Body of pancreas (tissue), 4 donors: ENCODE data around the gene MTG1. TPM values are rescaled to one million over a fixed set of nuclear protein-coding genes. Genes with fewer than 3 reads are reported as not detected.

Experiments
- ATAC-seq: fragments of 150-250 bp; one replicate; pipeline ENCODE4 v1.9.1; 2016
- DNase-seq, 4 donors: peaks; one replicate each; pipeline ENCODE4 v3.0.0-alpha.2; 2019
- H3K27ac ChIP-seq, 4 donors: fragments of 200-600 bp; sonication (generic); 1 replicate in 3 of 4; 2 replicates in 1 of 4; pipeline versions ENCODE4 v1.5.1 to v1.6.1; 2016 to 2019; ENCODE audit warnings: mild to moderate bottlenecking in 1 of 4, mixed read lengths in 1 of 4, moderate library complexity in 1 of 4
- H3K27me3 ChIP-seq, 2 donors: fragments of 200-600 bp; sonication (generic); one replicate each; pipeline ENCODE4 v1.6.0; 2016; ENCODE audit warnings: mild to moderate bottlenecking in 1 of 2
- H3K36me3 ChIP-seq, 2 donors: fragments of 200-600 bp; sonication (generic); replicated peaks in 1 of 2; 2 replicates each; pipeline ENCODE4 v1.5.1; 2016; ENCODE audit warnings: low read depth in 2 of 2; ENCODE audit not compliant: insufficient read depth in 1 of 2
- H3K4me1 ChIP-seq: fragments of 200-600 bp; sonication (generic); one replicate; pipeline ENCODE4 v1.6.0; 2016
- H3K4me3 ChIP-seq, 2 donors: fragments of 200-600 bp; sonication (generic); 1 replicate in 1 of 2; 2 replicates in 1 of 2; pipeline ENCODE4 v1.5.1; 2016 to 2019
- H3K9me3 ChIP-seq, 3 donors: fragments of 200-600 bp; sonication (generic); 1 replicate in 2 of 3; 2 replicates in 1 of 3; pipeline ENCODE4 v1.5.1; 2016
- CTCF ChIP-seq, 7 experiments: fragments of 450-650 bp in 4 of 7; fragments of 200-600 bp in 3 of 7; sonication (generic) in 3 of 7; IDR thresholded peaks; one replicate each; pipeline ENCODE4 v1.5.1; 2016 to 2019; ENCODE audit warnings: antibody characterized with exemption in 7 of 7
- POLR2A ChIP-seq, 3 donors: fragments of 450-650 bp; IDR thresholded peaks; one replicate each; pipeline ENCODE4 v1.6.1; 2016; ENCODE audit warnings: antibody characterized with exemption in 3 of 3, mild to moderate bottlenecking in 2 of 3
- WGBS, 2 donors: methylation state at CpG; one replicate each; pipeline ENCODE4 v1.1.5; 2017; 5-methylcytosine and 5-hydroxymethylcytosine counted together
- intact Hi-C: fragments of 100-400 bp; cut with DNase I; formaldehyde crosslinking; loops from one replicate; pipeline ENCODE4 v1.15.1; 2023
- total RNA-seq, 2 donors: library from RNA; depleted of rRNA; stranded (reverse); fragments of >200 nt; gene quantifications; one replicate each; pipeline ENCODE4 v1.1.0, GENCODE V29; 2016

The MTG1 gene
- total RNA-seq, 2 donors from 2014 or later, result 22.8 to 83.7 TPM

- 72 to 96% methylated on average over 7 to 19 of the region's 41 CpGs for WGBS, 2 donors
- H3K4me3 ChIP-seq, result no peak overlapping the region
- H3K27me3 ChIP-seq, result no peaks in the 10 kb centered on the region
- ATAC-seq, result no peak
- H3K9me3 ChIP-seq, result no peaks in the 10 kb centered on the region
- peaks cover 47% of the 10 kb centered on the region for H3K4me1 ChIP-seq
- peaks cover 0 to 2% of the 10 kb centered on the region in 2 donors for H3K36me3 ChIP-seq
- intact Hi-C loops, result no loop called here
- DNase-seq, result peak; percentile 41 to 70 (median 46)
- TF ChIP-seq POLR2A (IDR thresholded peaks at IDR 0.05) (no peak), CTCF (IDR thresholded peaks at IDR 0.05) (no peak)
- peak overlapping the region in 3 of 4 donors; percentile 64 to 73 (median 66) for H3K27ac ChIP-seq
Measured at GRCh38 chr10:133358162-133358924, 35.6 kb upstream of the MTG1 start.

GRCh38 chr10:133358925-133359310 lies 35.0 kb upstream of the MTG1 start:
- WGBS, 2 donors, result 74 to 82% methylated on average over 5 to 11 of the region's 11 CpGs
- no peak overlapping the region for H3K4me3 ChIP-seq
- no peak for ATAC-seq
- intact Hi-C loops, result no loop called here
- peaks cover 0 to 2% of the 10 kb centered on the region in 2 donors for H3K36me3 ChIP-seq
- peak overlapping the region in 3 of 4 donors; percentile 64 to 73 (median 66) for H3K27ac ChIP-seq
- TF ChIP-seq POLR2A (IDR thresholded peaks at IDR 0.05) (no peak), CTCF (IDR thresholded peaks at IDR 0.05) (no peak)
- no peak for DNase-seq
- no peaks in the 10 kb centered on the region for H3K27me3 ChIP-seq
- no peaks in the 10 kb centered on the region for H3K9me3 ChIP-seq
- peaks cover 47% of the 10 kb centered on the region for H3K4me1 ChIP-seq

GRCh38 chr10:133359554-133359971 lies 34.4 kb upstream of the MTG1 start:
- DNase-seq (peak; percentile 70 to 81 (median 75)), ATAC-seq (peak; percentile 27)
- H3K27me3 ChIP-seq, result no peaks in the 10 kb centered on the region
- no peak overlapping the region for H3K4me3 ChIP-seq
- 7 to 12% methylated on average over 4 to 6 of the region's 6 CpGs for WGBS, 2 donors
- H3K27ac ChIP-seq, result peak overlapping the region; percentile 9 to 73 (median 65)
- peaks cover 0 to 2% of the 10 kb centered on the region in 2 donors for H3K36me3 ChIP-seq
- no peaks in the 10 kb centered on the region for H3K9me3 ChIP-seq
- H3K4me1 ChIP-seq, result peaks cover 47% of the 10 kb centered on the region
- TF ChIP-seq CTCF (IDR thresholded peaks at IDR 0.05) (no peak), POLR2A (IDR thresholded peaks at IDR 0.05) (no peak)
- intact Hi-C loops, result no loop called here

- peak overlapping the region; percentile 9 to 73 (median 65) for H3K27ac ChIP-seq
- peak; percentile 62 for ATAC-seq
- peaks cover 4 to 8% of the 10 kb centered on the region in 2 donors for H3K36me3 ChIP-seq
- WGBS, 2 donors, result 33 to 53% methylated on average over 16 to 17 of the region's 17 CpGs
- H3K9me3 ChIP-seq, result no peaks in the 10 kb centered on the region
- TF ChIP-seq CTCF (IDR thresholded peaks at IDR 0.05), result no peak
- no peak for TF ChIP-seq POLR2A (IDR thresholded peaks at IDR 0.05)
- no peaks in the 10 kb centered on the region for H3K27me3 ChIP-seq
- peak; percentile 49 to 68 (median 57) for DNase-seq
- intact Hi-C loops, result no loop called here
- no peak overlapping the region for H3K4me3 ChIP-seq
- peaks cover 47% of the 10 kb centered on the region for H3K4me1 ChIP-seq
Measured at GRCh38 chr10:133359972-133360610, 33.9 kb upstream of the MTG1 start.
